Cardiac fibroblast (primary cell): ENCODE data around the gene SLC25A33.

Experiments used
- DNase-seq, 2 donors: peaks; one replicate each; pipeline versions ENCODE4 v3.0.0 to v3.0.0-alpha.2; 2010; ENCODE audit warnings: low read depth in 2 of 2
- H3K4me3 ChIP-seq, 2 donors: replicated peaks in 1 of 2; 1 replicate in 1 of 2; 2 replicates in 1 of 2; pipeline ENCODE4 v1.5.1; 2011; ENCODE audit warnings: low read depth in 2 of 2, low read length in 2 of 2, mild to moderate bottlenecking in 2 of 2, moderate library complexity in 1 of 2
- CTCF ChIP-seq: IDR thresholded peaks from one replicate; pipeline ENCODE4 v1.5.1; 2011; ENCODE audit warnings: low read depth, mild to moderate bottlenecking, low read length, inconsistent platforms

Gene SLC25A33

GRCh38 chr1:9612162-9612845, 73.0 kb downstream of the SLC25A33 start:
- no peak for DNase-seq
- H3K4me3 ChIP-seq, result no peak overlapping the region
- no peak for TF ChIP-seq CTCF

- TF ChIP-seq CTCF, result no peak
- no peak overlapping the region for H3K4me3 ChIP-seq
Observed at GRCh38 chr1:9612871-9613624, 73.8 kb downstream of the SLC25A33 start.

GRCh38 chr1:9613625-9614299, 74.5 kb downstream of the SLC25A33 start:
- no peak for DNase-seq
- TF ChIP-seq CTCF, result no peak
- H3K4me3 ChIP-seq, result no peak overlapping the region

More at GRCh38 chr1:9612871-9613624, 73.8 kb downstream of the SLC25A33 start:
- DNase-seq, result no peak

- DNase-seq, result peak; percentile 50 to 56
- H3K4me3 ChIP-seq, result no peak overlapping the region
- TF ChIP-seq CTCF, result peak; percentile 89
Observed at GRCh38 chr1:9615316-9616063, 76.2 kb downstream of the SLC25A33 start.

- no peak overlapping the region for H3K4me3 ChIP-seq
- DNase-seq, result no peak
- no peak for TF ChIP-seq CTCF
Observed at GRCh38 chr1:9618909-9619679, 79.8 kb downstream of the SLC25A33 start.

GRCh38 chr1:9621032-9621431, 81.8 kb downstream of the SLC25A33 start:
- H3K4me3 ChIP-seq, result no peak overlapping the region
- no peak for DNase-seq
- TF ChIP-seq CTCF, result no peak
